SKM-1 treated with dmso at 0.1 percent for 144 hours (cell line): Measurements from ENCODE around the gene MARS2.
"Not testable (repeated sequence)": the region's sequence is repeated elsewhere in the genome, so short reads cannot be mapped to it uniquely, and the experiment has no call there.

Experiments used
- DNase-seq: peaks from one replicate; lab custom pipeline; 2025; ENCODE audit not compliant: unreplicated experiment; lab: John Stamatoyannopoulos, UW

Gene MARS2

DNA sequence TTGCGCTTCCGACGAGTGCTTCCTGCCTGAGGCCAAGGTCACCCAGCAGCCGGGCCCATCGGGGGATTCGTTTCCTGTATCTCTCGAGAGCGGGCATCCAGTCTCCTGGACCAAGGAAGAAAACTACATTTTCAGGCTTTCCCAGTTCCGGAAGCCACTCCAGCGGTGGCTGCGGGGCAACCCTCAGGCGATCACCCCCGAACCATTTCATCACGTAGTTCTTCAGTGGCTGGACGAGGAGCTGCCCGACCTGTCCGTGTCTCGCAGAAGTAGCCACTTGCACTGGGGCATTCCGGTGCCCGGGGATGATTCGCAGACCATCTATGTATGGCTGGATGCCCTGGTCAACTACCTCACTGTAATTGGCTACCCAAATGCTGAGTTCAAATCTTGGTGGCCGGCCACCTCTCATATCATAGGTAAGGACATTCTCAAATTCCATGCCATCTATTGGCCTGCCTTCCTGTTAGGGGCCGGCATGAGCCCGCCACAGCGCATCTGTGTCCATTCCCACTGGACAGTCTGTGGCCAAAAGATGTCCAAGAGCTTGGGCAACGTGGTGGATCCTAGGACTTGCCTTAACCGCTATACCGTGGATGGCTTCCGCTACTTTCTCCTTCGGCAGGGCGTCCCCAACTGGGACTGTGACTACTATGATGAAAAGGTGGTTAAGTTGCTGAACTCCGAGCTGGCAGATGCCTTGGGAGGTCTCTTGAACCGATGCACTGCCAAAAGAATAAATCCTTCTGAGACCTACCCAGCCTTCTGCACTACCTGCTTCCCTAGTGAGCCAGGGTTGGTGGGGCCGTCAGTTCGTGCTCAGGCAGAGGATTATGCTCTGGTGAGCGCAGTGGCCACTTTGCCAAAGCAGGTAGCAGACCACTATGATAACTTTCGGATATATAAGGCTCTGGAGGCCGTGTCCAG lies 1.0 kb downstream of the MARS2 start:
- no peak for DNase-seq

DNA sequence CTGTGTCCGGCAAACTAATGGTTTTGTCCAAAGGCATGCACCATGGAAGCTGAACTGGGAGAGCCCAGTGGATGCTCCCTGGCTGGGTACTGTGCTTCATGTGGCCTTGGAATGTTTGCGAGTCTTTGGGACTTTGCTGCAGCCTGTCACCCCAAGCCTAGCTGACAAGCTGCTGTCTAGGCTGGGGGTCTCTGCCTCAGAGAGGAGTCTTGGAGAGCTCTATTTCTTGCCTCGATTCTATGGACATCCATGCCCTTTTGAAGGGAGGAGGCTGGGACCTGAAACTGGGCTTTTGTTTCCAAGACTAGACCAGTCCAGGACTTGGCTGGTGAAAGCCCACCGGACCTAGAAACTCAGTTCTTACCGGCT lies 1.7 kb downstream of the MARS2 start:
- no peak for DNase-seq

DNA sequence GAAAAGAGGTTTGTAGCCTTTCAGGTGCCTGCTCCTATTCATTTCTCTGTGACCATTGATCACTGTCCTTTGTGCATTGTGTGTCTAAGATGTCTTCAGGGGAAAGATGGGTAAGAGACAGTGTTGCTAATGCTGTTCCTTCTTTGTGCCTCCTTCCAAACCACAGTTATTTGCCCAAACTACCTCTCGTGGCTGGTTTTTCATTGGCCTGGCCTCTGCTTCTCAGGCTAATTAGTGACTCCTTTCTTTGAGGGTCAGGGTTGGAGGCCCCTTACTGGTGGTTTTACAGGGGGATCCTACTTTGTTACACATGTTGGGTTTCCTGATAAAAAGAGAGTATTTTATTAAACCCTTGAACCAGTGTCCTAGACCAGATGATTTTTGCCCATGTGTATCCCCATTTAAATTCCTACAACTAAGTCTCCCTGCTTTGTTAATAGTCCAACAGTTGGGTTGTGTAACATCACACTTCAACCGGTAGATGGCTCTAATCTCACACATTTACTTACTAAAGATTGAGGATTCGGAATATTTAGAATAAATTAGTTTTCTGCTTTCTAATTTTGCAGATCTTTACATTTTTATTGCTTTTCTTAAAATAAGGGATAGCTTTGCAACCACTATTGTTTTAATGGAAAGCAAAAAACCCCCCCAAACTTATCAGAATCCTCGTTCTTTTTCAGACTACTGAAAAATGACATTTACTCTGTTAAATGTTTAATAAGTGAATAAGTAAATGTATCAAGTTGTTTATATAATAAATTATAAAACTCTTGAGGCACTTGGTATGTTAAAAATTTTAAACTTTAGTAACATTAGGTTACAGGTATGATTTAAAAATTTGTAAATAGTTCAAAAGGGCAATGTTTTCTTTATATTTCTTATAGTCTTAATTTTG lies 2.4 kb downstream of the MARS2 start:
- peak; percentile 66 for DNase-seq

DNA sequence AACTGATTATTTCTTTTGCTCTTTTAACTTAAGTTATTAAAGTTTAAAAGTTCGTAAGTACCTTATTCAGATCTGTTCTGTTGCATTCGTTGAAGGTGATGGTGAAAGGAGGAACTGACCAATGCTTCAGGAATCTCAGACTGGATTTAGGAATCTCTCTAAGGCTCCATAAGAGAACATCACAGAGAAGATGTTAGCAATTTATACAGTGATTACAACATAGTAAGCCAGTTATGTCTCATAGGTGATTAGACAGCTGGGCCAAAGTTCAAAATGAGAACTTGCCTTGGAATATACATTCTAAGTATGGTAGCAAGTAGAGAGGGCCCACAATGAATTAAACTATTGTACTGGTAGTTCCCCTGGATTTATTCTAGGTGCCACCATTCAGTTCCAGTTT lies 3.2 kb downstream of the MARS2 start:
- no peak for DNase-seq

DNA sequence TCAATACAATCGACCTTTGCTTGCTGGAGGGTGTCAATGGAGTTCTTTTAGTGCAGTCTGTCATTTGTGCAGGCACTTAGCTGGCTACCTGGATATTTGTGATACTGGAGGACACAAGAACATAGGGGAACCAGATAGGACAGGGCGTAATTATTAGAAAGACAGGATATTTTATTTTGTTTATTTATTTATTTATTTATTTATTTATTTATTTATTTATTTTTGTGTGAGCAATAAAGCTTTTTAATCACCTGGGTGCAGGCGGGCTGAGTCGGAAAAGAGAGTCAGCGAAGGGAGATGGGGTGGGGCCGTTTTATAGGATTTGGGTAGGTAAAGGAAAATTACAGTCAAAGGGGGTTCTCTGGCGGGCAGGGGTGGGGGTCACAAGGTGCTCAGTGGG lies 4.0 kb downstream of the MARS2 start:
- DNase-seq = not testable (repeated sequence)

DNA sequence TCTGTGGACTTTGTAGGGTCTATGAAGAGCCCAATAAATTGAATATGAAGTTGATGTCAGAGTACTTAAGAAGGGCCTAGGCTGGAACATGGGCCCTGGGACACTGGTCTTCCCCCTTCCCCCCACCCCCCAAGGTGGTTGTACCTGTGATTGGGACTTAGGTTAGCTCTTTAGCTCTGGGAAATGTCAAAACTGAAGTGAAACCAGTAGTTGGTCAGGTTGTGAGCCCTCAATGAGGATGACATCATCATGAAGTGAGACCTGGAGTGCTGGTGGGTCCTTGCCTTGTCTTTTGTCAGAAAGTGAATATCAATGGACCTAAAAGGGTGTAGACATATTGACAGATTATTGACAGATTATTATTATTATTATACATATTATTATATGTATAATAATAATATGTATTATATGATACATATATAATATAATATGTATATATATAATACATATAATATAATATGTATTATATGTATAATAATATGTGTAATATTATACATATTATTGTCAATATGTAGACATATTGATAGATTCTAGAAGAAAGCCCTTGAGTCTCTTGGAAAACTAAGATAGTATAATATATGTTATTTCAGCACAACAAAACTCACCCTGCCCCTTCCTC lies 5.4 kb downstream of the MARS2 start:
- no peak for DNase-seq

DNA sequence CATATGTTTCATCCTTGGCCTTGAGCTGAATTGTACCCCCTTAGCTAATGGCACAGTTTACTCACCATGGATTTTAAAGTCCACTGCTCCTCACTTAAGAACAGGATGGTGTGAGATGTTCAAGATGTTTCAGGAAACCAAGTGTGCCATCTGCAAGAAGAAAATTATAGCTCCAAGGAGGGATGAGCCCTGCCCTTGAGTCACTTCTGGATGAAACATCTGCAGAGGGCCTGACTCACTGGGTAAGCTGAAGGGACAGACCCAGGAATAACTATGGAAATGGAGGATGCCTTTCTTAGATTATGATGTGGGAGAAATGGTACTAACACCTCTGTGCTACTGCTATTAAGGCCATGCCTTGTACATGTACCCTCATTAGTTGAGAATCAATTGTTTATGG lies 6.4 kb downstream of the MARS2 start:
- no peak for DNase-seq

DNA sequence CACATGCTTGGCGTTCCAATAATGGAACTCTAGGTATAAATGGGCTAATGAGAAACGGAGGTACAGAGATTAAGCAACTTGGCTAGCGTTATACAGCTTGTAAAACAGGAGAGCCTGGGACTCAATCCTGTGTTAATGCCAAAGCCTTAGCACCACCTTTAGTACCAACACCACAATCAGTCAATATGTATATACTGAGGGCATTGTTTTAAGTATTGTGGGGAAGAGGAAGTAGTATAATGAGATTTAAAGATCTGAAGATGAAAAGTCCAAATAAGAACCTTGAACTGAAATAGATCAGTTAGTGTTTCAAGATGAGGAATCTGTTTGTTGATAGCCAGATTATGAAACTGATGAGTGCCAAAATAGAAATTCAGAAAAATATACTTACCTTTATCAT lies 8.1 kb downstream of the MARS2 start:
- no peak for DNase-seq

DNA sequence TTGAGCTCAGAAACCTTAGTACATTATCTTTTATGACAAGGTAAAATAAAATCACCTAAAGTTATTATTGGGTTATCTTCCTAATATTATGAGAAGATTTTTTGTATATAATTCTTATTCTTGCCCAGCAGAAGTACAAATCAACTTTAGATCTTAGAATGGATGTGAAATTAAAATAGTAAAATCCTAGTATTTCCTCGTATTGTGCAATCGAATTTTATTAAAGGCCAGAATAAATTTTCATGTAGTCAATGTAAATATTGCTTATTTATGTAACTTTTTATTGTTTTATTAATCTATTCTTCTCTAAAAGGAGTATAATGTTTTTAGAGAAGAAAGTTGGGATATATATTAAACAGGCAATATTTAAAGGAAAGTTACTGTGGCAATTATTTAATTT lies 12.7 kb downstream of the MARS2 start:
- DNase-seq = no peak

DNA sequence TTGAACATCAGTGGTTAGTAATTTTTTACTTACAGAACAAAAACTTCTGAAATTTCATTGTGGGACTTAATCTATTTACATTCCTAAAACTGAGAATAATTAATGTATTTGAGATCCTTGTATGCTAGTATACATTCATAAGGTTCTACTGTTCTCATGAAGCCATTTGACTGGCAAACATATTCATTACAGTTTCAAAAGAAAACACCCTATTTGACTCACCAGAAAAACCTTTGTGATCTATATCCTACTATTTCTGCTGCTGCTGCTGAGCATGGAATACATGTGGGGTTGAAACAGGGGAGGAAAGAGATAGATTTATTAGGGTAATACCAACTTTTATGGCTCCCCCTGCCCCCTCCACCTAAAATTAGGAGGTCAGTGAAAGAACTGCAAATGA lies 21.8 kb downstream of the MARS2 start:
- DNase-seq = no peak

DNA sequence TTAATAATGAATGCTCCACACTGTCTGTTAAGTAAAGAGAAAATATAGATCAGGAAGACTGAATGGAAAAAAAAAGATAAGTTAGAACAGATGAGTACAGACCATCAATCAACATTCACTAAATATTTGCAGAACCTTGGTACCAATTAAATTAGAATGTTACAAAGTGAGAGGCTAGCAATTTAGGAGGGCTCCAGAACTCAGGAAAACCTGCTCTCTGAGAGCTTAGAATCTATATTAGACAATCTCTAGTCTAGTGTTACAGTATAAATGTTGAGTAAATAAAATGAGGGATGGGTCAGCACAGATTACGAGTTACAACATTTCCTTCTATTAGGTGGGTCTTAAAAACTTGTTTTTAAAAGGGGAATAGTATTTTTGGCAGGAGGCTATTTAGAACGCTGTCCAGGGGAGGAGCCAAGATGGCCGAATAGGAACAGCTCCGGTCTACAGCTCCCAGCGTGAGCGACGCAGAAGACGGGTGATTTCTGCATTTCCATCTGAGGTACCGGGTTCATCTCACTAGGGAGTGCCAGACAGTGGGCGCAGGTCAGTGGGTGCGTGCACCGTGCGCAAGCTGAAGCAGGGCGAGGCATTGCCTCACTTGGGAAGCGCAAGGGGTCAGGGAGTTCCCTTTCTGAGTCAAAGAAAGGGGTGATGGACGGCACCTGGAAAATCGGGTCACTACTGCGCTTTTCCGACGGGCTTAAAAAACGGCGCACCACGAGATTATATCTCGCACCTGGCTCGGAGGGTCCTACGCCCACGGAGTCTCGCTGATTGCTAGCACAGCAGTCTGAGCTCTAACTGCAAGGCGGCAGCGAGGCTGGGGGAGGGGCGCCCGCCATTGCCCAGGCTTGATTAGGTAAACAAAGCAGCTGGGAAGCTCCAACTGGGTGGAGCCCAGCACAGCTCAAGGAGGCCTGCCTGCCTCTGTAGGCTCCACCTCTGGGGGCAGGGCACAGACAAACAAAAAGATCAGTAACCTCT lies 23.7 kb downstream of the MARS2 start:
- DNase-seq = not testable (repeated sequence)

DNA sequence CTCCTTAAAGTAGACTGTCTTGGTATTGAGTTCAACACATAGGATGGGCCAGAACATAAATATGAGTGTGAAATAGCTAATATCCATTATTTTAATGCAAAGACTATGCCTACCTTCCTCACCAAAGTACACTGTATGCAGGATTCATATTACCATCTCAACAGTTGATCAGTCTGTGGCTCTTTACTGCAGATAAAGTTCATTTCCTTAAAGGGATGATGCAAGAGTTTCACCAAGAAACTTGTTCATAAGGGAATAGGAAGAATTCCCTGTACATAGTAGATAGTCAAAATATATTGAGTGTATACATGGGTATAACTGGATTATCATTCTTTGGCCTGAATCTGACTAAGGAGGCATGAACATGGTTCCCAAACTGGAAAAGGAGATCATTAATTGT lies 35.0 kb downstream of the MARS2 start:
- no peak for DNase-seq
